HG03060 (cell line): ENCODE results near the gene LY6G5C.
A peak's percentile ranks its signal among the peaks of the same experiment; 100 is the strongest.
"Not testable (repeated sequence)": the region's sequence is repeated elsewhere in the genome, so short reads cannot be mapped to it uniquely, and the experiment has no call there.

Experiments
- ATAC-seq: cut with Tn5 transposase; IDR thresholded peaks from one replicate; pipeline ENCODE4 v1.9.1; 2021; ENCODE audit warnings: low read depth, moderate number of reproducible peaks; ENCODE audit not compliant: unreplicated experiment

The LY6G5C gene

DNA sequence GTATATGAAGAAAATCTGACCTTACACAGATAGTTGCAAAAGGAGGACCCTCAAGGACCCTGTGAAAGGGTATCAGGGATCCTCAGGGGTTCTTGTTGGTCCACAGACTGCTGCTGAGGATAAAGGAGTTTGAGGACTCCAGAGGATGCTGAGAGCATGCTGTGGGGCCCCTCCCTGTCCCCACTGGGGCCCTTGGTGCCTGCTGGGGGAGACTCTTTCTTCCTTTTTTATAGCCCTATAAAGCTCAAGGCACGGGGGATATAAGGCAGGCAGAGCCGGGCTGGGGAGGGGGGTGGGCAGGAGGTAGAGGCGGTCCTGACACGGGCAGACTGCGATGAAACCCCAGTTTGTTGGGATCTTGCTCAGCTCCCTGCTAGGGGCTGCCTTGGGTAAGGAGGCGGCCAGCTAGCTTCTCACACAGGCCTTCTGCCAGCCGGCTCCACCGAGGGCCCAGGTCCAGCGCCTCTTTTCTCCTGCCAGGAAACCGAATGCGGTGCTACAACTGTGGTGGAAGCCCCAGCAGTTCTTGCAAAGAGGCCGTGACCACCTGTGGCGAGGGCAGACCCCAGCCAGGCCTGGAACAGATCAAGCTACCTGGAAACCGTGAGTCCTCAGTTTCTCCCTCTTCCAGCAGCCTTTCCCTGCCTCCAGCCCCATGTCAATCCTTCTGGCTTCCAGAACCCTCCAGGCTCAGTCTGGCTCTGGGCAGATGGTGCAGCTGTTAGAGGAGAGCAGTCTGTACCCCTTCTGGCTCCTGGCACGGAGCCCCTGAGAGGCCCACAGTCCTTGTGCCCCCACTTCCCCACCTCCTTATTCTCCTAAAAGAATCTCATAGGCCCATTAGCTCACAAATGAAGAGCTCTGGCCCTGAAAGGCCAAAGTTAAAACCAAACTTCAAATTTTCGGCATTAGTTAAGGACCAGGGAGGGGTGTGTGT is 34.4 kb upstream of the LY6G5C start, which contains the start of gene LY6G6D:
TSS of gene LY6G6D (plus strand) at position 327 of the 937 bp plus-strand sequence. CDS start at position 335, 8 bp downstream.
- ATAC-seq: no peak

DNA sequence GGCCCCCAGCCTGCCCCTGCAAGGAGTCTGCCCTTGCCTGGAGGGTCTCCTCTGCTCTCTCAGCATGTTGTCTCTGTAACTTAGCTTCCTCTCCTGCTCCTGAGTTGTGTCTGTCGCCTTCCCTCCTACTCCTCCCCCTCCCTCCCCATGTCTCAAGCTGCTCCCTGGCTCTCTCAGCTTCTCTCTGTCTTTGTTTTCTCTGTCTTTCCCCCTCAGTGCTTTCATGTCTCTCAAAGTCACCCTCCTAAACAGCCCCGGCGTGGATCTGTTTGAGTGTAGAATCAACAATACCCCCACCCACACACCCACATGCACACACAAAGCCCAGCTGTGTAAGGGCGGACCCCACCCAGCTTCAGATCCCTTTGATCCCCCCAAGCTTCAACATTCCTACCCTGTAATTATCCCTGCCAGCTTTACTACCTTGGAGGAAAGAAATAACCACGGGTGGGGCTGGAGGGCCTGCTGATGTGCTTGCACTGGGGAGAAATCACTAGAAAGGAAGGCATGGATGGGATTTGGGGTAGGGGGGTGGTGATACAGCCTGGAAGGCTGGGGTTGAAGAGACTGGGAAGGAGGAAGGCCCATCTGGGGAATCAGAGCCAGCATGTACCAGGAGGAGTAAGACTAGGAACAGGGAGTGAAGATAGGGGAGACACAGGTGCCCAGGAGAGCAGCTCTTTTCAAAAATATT is 33.3 kb upstream of the LY6G5C start:
- ATAC-seq: no peak

GRCh38 chr6:31713465-31713864 is 32.6 kb upstream of the LY6G5C start:
- no peak for ATAC-seq

GRCh38 chr6:31712296-31712695 is 31.4 kb upstream of the LY6G5C start:
- ATAC-seq: no peak

DNA sequence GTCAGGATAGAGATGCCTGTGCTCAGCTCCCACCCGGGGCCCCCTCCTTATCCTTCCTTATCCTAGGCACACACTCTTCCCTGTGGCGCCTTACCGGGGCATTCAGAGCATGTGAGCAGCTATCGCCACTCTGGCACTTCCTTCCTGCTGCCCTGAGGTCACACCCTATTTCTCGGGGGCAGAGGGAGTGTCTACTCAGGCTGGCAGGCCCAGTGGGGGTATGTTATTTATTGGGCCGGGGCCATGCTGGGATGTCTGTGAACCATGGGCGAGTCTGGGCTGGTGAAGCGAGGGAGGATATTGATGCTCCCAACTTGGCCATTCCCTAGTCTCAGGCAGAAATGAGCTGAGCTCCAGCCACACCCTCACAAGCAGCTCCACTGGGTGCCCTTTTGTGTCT is 30.4 kb upstream of the LY6G5C start:
- no peak for ATAC-seq

DNA sequence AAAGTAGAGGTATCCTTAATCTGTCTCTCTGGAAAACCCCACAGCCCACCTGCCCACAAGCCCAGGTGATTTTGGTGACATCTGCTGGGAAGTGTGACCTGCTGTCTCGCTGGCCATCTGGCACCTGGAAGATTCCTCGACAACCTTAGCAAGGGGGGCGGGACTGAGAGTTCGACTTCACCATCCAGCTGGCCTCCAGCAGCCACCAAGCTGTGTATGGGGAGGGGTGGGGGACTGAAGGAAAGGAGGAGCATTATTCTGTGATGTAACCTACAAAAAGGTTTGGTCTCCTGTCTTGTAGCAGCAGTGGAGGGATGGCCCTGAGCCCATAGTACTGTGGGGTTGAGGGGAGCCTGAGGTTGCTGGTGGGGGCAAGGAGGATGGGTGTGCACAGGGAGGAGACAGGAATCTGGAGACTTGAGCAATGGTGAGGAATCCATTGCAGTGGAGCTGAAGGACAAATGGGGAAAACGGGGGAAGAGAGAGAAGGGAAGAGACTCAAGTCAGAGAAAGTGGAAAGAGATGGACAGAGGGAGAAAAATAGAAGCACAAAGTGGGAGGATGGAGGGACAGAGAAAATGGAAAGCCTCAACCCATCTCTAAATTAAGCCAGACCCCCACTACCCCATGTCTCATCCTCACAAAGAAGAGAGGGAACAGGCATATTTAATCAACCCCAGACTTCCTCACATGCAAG is 29.8 kb upstream of the LY6G5C start:
- ATAC-seq: no peak

GRCh38 chr6:31709157-31709556 is 28.3 kb upstream of the LY6G5C start:
- not testable (repeated sequence) for ATAC-seq

DNA sequence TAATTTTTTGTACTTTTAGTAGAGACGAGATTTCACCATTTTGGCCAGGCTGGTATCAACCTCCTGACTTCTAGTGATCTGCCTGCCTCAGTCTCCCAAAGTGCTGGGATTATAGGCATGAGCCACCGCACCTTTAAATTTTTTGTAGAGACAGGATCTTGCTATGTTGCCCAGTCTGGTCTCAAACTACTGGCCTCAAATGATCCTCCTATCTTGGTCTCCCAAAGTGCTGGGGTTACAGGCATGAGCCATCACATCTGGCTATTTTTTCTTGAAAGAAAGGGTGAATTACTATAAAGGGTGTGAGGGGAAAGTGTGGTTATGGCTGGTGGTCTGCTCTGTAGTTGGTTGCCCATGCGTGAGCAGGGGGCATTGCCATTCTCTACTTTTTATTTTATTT is 27.4 kb upstream of the LY6G5C start:
- ATAC-seq: no peak

GRCh38 chr6:31707701-31708100 is 26.8 kb upstream of the LY6G5C start:
- no peak for ATAC-seq

DNA sequence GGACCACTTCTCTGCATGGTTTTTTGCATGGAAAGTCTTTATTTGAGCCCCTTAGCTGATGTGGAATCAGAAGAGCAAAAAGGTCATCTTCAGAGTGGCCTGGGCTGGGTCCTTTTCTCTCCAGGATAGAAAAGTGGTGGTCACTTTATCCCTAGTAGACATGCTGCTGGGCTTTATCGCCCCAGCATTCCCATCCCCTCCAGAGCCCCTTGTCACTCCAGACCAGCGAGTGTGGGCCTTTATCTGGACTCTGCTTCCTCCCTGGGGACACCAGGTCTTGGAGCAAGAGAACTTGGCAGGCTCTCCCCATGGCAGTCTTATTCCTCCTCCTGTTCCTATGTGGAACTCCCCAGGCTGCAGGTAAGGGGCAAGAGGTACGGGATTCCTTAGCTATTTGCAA is 25.7 kb upstream of the LY6G5C start, which contains the start of gene LY6G6F:
TSS of gene LY6G6F (plus strand) at position 268 of the 400 bp plus-strand sequence. CDS start at position 309, 41 bp downstream.
- ATAC-seq: no peak

- ATAC-seq: no peak
Observed at GRCh38 chr6:31705931-31706330, 25.1 kb upstream of the LY6G5C start.

DNA sequence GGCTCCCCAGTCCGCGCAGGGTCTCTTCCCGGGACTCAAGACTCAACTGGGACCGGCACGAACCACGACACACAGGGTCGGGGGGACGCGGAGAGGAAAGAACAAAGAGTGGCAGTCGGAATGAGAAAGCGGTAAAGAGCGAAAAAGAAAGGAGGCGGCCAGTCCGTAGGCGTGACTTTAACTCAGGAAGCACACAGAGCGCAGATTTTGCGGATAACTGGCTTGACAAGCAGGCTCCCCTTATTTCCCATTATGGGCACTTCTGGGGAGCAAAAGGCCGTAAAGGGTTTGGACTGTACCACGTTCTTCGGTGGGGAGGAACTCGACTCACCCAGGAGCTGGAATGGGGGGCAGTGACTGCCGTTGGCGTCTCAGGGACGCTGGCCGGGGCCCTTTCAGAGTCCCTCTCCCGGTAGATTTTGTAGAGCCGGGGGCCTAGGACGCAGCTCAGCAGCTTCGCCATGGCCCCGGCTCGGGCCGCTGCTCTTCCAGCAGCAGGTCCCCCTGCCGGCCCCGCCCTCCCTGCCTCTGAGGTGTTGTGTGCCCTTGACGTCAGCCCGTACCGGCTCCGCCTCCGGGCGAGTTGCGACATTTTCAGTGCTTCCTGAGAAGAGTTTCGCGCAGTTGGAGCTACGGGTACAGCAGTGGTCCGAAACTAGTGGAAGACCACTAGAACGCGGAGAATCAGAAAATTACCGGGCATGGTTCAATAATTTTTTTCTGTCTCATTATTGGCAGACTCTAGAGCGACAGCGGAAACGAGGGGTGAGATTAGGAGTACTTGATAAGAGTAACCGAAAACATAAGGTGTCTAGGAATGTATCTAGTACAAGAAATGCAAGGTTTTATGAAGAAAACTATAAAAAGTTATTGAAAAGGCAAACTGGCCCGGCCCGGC is 22.2 kb upstream of the LY6G5C start, which contains the start of gene ABHD16A:
TSS of gene ABHD16A (minus strand) at position 506 of the 898 bp plus-strand sequence. CDS start at position 463, 43 bp downstream.
- ATAC-seq: peak; percentile 93

DNA sequence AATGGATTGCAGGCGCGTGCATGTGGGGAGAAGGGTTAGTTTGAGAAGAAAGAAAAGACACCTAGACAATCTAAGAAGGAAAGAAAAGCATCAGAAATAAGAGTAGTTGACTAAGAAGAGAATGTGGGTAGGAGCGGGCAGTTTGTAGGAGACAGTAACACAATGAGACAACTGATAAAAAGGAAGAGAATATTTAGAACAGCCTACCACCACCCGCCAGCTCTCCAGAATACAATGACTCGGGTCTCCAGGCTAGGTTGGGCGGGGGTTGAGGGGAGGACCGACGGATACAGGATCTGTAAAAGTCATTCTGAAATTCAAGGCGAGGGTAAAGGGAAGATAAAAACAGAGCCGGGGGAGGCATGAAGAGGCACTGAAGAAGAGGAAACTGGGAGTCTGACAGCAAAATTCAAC is 21.5 kb upstream of the LY6G5C start:
- ATAC-seq: no peak

GRCh38 chr6:31701666-31702404 is 21.0 kb upstream of the LY6G5C start:
- no peak for ATAC-seq

DNA sequence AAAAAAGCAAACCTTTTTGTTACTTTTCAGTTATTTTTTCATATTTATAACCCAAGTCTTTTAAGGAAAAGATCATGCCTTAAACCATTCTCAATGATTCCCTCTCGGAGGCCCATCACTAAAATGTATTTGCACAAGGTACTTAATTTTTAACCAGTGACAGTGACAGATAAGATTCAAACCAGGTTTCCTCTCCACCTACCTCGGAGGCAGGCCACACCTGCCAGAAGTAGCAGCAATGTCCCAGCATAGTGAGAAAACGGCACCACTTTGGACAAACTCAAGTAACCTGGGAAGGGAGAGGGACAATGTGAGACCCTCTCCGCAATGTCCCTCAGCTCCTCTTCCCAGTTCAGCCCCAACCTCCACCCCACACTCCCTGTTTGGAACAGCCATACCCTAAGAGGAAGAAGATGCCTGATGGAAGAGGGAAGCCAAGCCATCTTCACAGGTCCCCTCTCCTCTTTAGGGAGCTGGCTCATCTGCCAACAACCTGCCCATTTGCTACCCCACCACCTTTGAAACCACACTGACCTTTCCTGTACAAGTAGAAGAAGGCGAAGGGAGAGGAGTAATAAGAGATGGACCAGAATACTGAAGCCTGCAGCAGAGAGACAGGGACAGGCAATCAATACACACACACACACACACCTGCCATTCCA is 20.0 kb upstream of the LY6G5C start:
- no peak for ATAC-seq

- ATAC-seq: no peak
Observed at GRCh38 chr6:31697555-31697954, 16.7 kb upstream of the LY6G5C start.

- no peak for ATAC-seq
Observed at GRCh38 chr6:31693535-31693934, 12.7 kb upstream of the LY6G5C start.

GRCh38 chr6:31692886-31693285 is 12.0 kb upstream of the LY6G5C start:
- ATAC-seq: no peak

GRCh38 chr6:31692353-31692752 is 11.5 kb upstream of the LY6G5C start:
- no peak for ATAC-seq
